H1 (cell line): ENCODE results near the gene DIP2B. TPM values are rescaled to one million over a fixed set of nuclear protein-coding genes. Genes with fewer than 3 reads are reported as not detected.

Source experiments
- CTCF ChIA-PET: fragments of 300-600 bp; sonication (Branson Sonifier 250); formaldehyde crosslinking; loops from one replicate; lab custom pipeline; 2021; ENCODE audit not compliant: partially characterized antibody; lab: Charles Lee
- POLR2A ChIA-PET: fragments of 300-600 bp; sonication (Branson Sonifier 250); formaldehyde crosslinking; loops from one replicate; lab custom pipeline; 2021; ENCODE audit warnings: inconsistent platforms; ENCODE audit not compliant: partially characterized antibody; lab: Charles Lee
- DNase-seq, 2 experiments: peaks; one replicate each; pipeline versions ENCODE4 v3.0.0 to v3.0.0-alpha.2; 2010 to 2022; ENCODE audit warnings: low spot score in 2 of 2, low read depth in 1 of 2, mixed read lengths in 1 of 2
- FAIRE-seq: peaks from 2 replicates; lab custom pipeline; 2011; peaks lifted over from hg19 to GRCh38; lab: Jason Lieb, UNC
- H2AFZ ChIP-seq: 2 replicates; pipeline ENCODE4 v1.8.1; 2012; ENCODE audit warnings: low read length, inconsistent platforms
- H2AK5ac ChIP-seq: 2 replicates; pipeline ENCODE4 v1.6.1; 2013; ENCODE audit warnings: low read depth, low read length
- H2BK120ac ChIP-seq: replicated peaks from 2 replicates; pipeline ENCODE3; 2013; ENCODE audit warnings: low read depth, low read length, inconsistent platforms
- H2BK12ac ChIP-seq: 2 replicates; pipeline ENCODE4 v1.6.1; 2013; ENCODE audit warnings: low read depth, low read length
- H2BK15ac ChIP-seq: 2 replicates; pipeline ENCODE4 v1.6.1; 2013; ENCODE audit warnings: low read length
- H2BK20ac ChIP-seq: 2 replicates; pipeline ENCODE4 v1.6.1; 2013; ENCODE audit warnings: low read length
- H2BK5ac ChIP-seq: 2 replicates; pipeline ENCODE4 v1.6.1; 2013; ENCODE audit warnings: low read depth, low read length
- H3K14ac ChIP-seq: 2 replicates; pipeline ENCODE4 v1.6.1; 2013; ENCODE audit warnings: inconsistent platforms; ENCODE audit not compliant: insufficient read length
- H3K18ac ChIP-seq: 2 replicates; pipeline ENCODE4 v1.6.1; 2013; ENCODE audit warnings: low read length; ENCODE audit errors: extremely low read depth
- H3K23ac ChIP-seq: 2 replicates; pipeline ENCODE4 v1.6.1; 2013; ENCODE audit warnings: inconsistent platforms; ENCODE audit not compliant: insufficient read length
- H3K23me2 ChIP-seq: 2 replicates; pipeline ENCODE4 v1.6.1; 2013; ENCODE audit warnings: low read depth, low read length
- H3K27ac ChIP-seq: 2 replicates; pipeline ENCODE4 v1.6.1; 2011; ENCODE audit warnings: low read depth, low read length, inconsistent platforms
- H3K27me3 ChIP-seq, 4 experiments: replicated peaks in 1 of 4; 1 replicate in 1 of 4; 2 replicates in 3 of 4; pipeline versions ENCODE4 v1.6.1 to v1.8.1; 2011 to 2013; ENCODE audit warnings: low read length in 3 of 4, mild to moderate bottlenecking in 3 of 4, inconsistent platforms in 2 of 4, mixed read lengths in 2 of 4, moderate library complexity in 1 of 4; ENCODE audit not compliant: control insufficient read depth in 3 of 4, insufficient read depth in 3 of 4; ENCODE audit errors: extremely low read depth in 1 of 4
- H3K36me3 ChIP-seq, 4 experiments: 2 replicates each; pipeline versions ENCODE4 v1.6.1 to v1.8.1; 2011 to 2013; ENCODE audit warnings: mild to moderate bottlenecking in 4 of 4, low read length in 3 of 4, moderate library complexity in 2 of 4, control low read depth in 1 of 4, inconsistent platforms in 1 of 4; ENCODE audit not compliant: insufficient read depth in 4 of 4, control insufficient read depth in 2 of 4
- H3K4ac ChIP-seq: replicated peaks from 2 replicates; pipeline ENCODE3; 2013; ENCODE audit warnings: low read length, low read depth, mixed read lengths, inconsistent platforms; ENCODE audit not compliant: insufficient read length
- H3K4me1 ChIP-seq, 4 experiments: replicated peaks in 1 of 4; 1 replicate in 1 of 4; 2 replicates in 3 of 4; pipeline versions ENCODE4 v1.6.1 to v1.8.1; 2011 to 2013; ENCODE audit warnings: low read length in 3 of 4, inconsistent platforms in 2 of 4, mixed read lengths in 1 of 4; ENCODE audit not compliant: insufficient read depth in 4 of 4, control insufficient read depth in 3 of 4
- H3K4me2 ChIP-seq, 2 experiments: 2 replicates each; pipeline versions ENCODE4 v1.6.1 to v1.8.1; 2011 to 2013; ENCODE audit warnings: low read depth in 2 of 2, low read length in 2 of 2, control low read depth in 1 of 2, inconsistent platforms in 1 of 2, mild to moderate bottlenecking in 1 of 2; ENCODE audit not compliant: insufficient read depth in 1 of 2
- H3K4me3 ChIP-seq, 4 experiments: fragments of 200-600, 300-600 bp in 1 of 4; sonication (generic), shearing (Covaris generic), sonication (Bioruptor Twin) in 1 of 4; 2 replicates each; pipeline versions ENCODE4 v1.5.1 to v1.8.1; 2011 to 2016; ENCODE audit warnings: low read length in 4 of 4, low read depth in 3 of 4, control low read depth in 2 of 4, inconsistent platforms in 2 of 4, mild to moderate bottlenecking in 2 of 4, mixed read lengths in 1 of 4, moderate library complexity in 1 of 4; ENCODE audit not compliant: insufficient read depth in 2 of 4; ENCODE audit errors: extremely low read depth in 1 of 4
- H3K56ac ChIP-seq: replicated peaks from 2 replicates; pipeline ENCODE3; 2013; ENCODE audit warnings: low read depth, mild to moderate bottlenecking, mixed read lengths, low read length, inconsistent platforms; ENCODE audit not compliant: insufficient read length
- H3K79me1 ChIP-seq: 2 replicates; pipeline ENCODE4 v1.6.1; 2013; ENCODE audit warnings: low read depth, low read length, control low read depth
- H3K79me2 ChIP-seq, 2 experiments: 2 replicates each; pipeline versions ENCODE4 v1.6.1 to v1.8.1; 2012 to 2013; ENCODE audit warnings: low read length in 2 of 2, mild to moderate bottlenecking in 2 of 2, inconsistent platforms in 1 of 2; ENCODE audit not compliant: insufficient read depth in 2 of 2, control insufficient read depth in 1 of 2
- H3K9ac ChIP-seq, 4 experiments: replicated peaks in 1 of 4; 1 replicate in 1 of 4; 2 replicates in 3 of 4; pipeline versions ENCODE4 v1.6.1 to v1.8.1; 2011 to 2013; ENCODE audit warnings: low read depth in 3 of 4, low read length in 3 of 4, control low read depth in 2 of 4, mild to moderate bottlenecking in 2 of 4, moderate library complexity in 2 of 4, inconsistent platforms in 1 of 4; ENCODE audit errors: extremely low read depth in 1 of 4
- H3K9me3 ChIP-seq, 2 experiments: 2 replicates each; pipeline versions ENCODE4 v1.6.1 to v1.8.1; 2012 to 2013; ENCODE audit warnings: mild to moderate bottlenecking in 2 of 2, moderate library complexity in 2 of 2, control low read depth in 1 of 2, inconsistent platforms in 1 of 2, low read depth in 1 of 2, low read length in 1 of 2, mixed read lengths in 1 of 2; ENCODE audit not compliant: insufficient read depth in 2 of 2
- H4K20me1 ChIP-seq, 2 experiments: replicated peaks in 1 of 2; 2 replicates each; pipeline versions ENCODE3 to v1.8.1; 2011 to 2013; ENCODE audit warnings: inconsistent platforms in 2 of 2, low read length in 2 of 2, mild to moderate bottlenecking in 1 of 2; ENCODE audit not compliant: insufficient read depth in 2 of 2, control insufficient read depth in 1 of 2
- H4K5ac ChIP-seq: 2 replicates; pipeline ENCODE4 v1.6.1; 2013; ENCODE audit warnings: low read length, low read depth, mixed read lengths, inconsistent platforms; ENCODE audit not compliant: insufficient read length
- H4K8ac ChIP-seq: 2 replicates; pipeline ENCODE4 v1.8.0; 2013; ENCODE audit warnings: mild to moderate bottlenecking, moderate library complexity, low read length, inconsistent platforms; ENCODE audit not compliant: insufficient read depth; ENCODE audit errors: extremely low read depth
- H4K91ac ChIP-seq: replicated peaks from 2 replicates; pipeline ENCODE3; 2013; ENCODE audit warnings: low read length, mixed read lengths, inconsistent platforms; ENCODE audit not compliant: insufficient read length
- ASH2L ChIP-seq: fragments of 200-600, 300-600 bp; sonication (generic); IDR thresholded peaks from one replicate; pipeline ENCODE4 v1.7.1; 2017; ENCODE audit warnings: low read length
- CHD2 ChIP-seq: IDR thresholded peaks from 2 replicates; pipeline ENCODE4 v1.6.1; 2012; ENCODE audit warnings: low read length, improper control_type of control experiment
- CREB1 ChIP-seq: IDR thresholded peaks from 2 replicates; pipeline ENCODE4 v1.6.1; 2012; ENCODE audit warnings: inconsistent platforms
- CTCF ChIP-seq, 3 experiments: IDR thresholded peaks; 1 replicate in 2 of 3; 2 replicates in 1 of 3; pipeline versions ENCODE4 v1.5.1 to v1.6.1; 2011; ENCODE audit warnings: low read length in 3 of 3, mild to moderate bottlenecking in 3 of 3, inconsistent platforms in 2 of 3, low read depth in 1 of 3, moderate library complexity in 1 of 3; ENCODE audit not compliant: insufficient read depth in 1 of 3; ENCODE audit errors: control extremely low read depth in 1 of 3
- GABPA ChIP-seq: IDR thresholded peaks from 2 replicates; pipeline ENCODE4 v1.6.1; 2011; ENCODE audit warnings: mild to moderate bottlenecking, low read length, moderate library complexity, borderline replicate concordance; ENCODE audit not compliant: insufficient read depth
- JUND ChIP-seq: IDR thresholded peaks from 2 replicates; pipeline ENCODE4 v1.6.1; 2011; ENCODE audit warnings: mild to moderate bottlenecking, improper control_type of control experiment, low read length
- KDM4A ChIP-seq: IDR thresholded peaks from one replicate; pipeline ENCODE4 v1.7.1; 2012; ENCODE audit warnings: low read depth, mild to moderate bottlenecking, moderate library complexity, low read length, inconsistent platforms; ENCODE audit not compliant: severe bottlenecking
- SRF ChIP-seq: IDR thresholded peaks from 2 replicates; pipeline ENCODE4 v1.6.1; 2011; ENCODE audit warnings: mild to moderate bottlenecking, low read depth, low read length, moderate library complexity
- TAF7 ChIP-seq: optimal IDR thresholded peaks from 2 replicates; pipeline ENCODE3; 2011; ENCODE audit warnings: low read depth, mild to moderate bottlenecking, inconsistent platforms, low read length, moderate library complexity, borderline replicate concordance
- USF2 ChIP-seq: IDR thresholded peaks from 2 replicates; pipeline ENCODE4 v1.6.1; 2011; ENCODE audit warnings: low read length, improper control_type of control experiment
- YY1 ChIP-seq: IDR thresholded peaks from 2 replicates; pipeline ENCODE4 v1.6.1; 2011; ENCODE audit warnings: low read depth, mild to moderate bottlenecking, low read length
- WGBS, 2 experiments: shearing (Covaris generic) in 1 of 2; methylation state at CpG; one replicate each; pipeline versions ENCODE4 v1.1.6 to v1.1.7; 2013 to 2015; ENCODE audit warnings: low lambda C conversion rate in 2 of 2, mixed read lengths in 2 of 2, inconsistent platforms in 1 of 2, low coverage in 1 of 2, missing lambda C conversion rate in 1 of 2; ENCODE audit not compliant: insufficient replicate concordance in 2 of 2, insufficient coverage in 1 of 2, insufficient read length in 1 of 2; ENCODE audit errors: extremely low coverage in 1 of 2, missing lambda C conversion rate in 1 of 2; 5-methylcytosine and 5-hydroxymethylcytosine counted together
- polyA plus RNA-seq, 7 experiments: library from polyadenylated mRNA; depleted of rRNA in 3 of 7; stranded (reverse) in 5 of 7; unstranded in 2 of 7; fragments of >200 nt in 5 of 7; fragments of 200-250 nt in 2 of 7; gene quantifications; 1 replicate in 5 of 7; 2 replicates in 1 of 7; 4 replicates in 1 of 7; pipeline versions ENCODE4 v1.2.1 to v1.2.3, GENCODE V29; 2011 to 2013; ENCODE audit warnings: missing spikeins in 2 of 7, mixed read lengths in 2 of 7
- total RNA-seq: library from RNA; stranded (reverse); fragmentation: NEBNext Ultra II Directional; extraction: Animal tissue kit (Norgen Biotek cat#: 25700); gene quantifications from 2 replicates; pipeline ENCODE4 v1.2.1, GENCODE V29; 2021

Gene DIP2B
- total and polyA plus RNA-seq, 2 of the 8 experiments (the other 6 are each of a cell fraction or from before 2014, with no cell fraction given) = 11.1 to 29.6 TPM

- H2BK120ac ChIP-seq = no peak overlapping the region
- H3K36me3 ChIP-seq = peaks cover 3 to 39% (median 31%) of the 10 kb centered on the region in 4 experiments; a peak in 7 of 8 replicates
- H3K56ac ChIP-seq = no peak overlapping the region
- no peaks in the 10 kb centered on the region for H3K4me1 ChIP-seq
- H3K79me1 ChIP-seq = no peaks in the 10 kb centered on the region
- no peak overlapping the region for H3K4ac ChIP-seq
- H3K23me2 ChIP-seq = no peaks in the 10 kb centered on the region
- H2BK20ac ChIP-seq = no peak overlapping the region
- H3K23ac ChIP-seq = no peak overlapping the region
- H3K79me2 ChIP-seq = no peaks in the 10 kb centered on the region
- FAIRE-seq (no peak), DNase-seq (no peak)
- ChIA-PET POLR2A (no interaction called here), CTCF (interaction anchor here (1.5 to 1.8 kb wide), 2 partner anchors 14 to 16 kb away, joined by 3 to 5 read pairs; no protein-coding TSS in a partner anchor)
- H4K20me1 ChIP-seq = peaks cover 0 to 1% of the 10 kb centered on the region in 2 experiments
- H3K18ac ChIP-seq = no peak overlapping the region
- no peaks in the 10 kb centered on the region for H3K9me3 ChIP-seq
- no peak overlapping the region for H4K5ac ChIP-seq
- 98% methylated on average over 2 of the region's 2 CpGs; no CpG with 5 or more reads in 1 of the 2 experiments for WGBS, 2 experiments
- no peak overlapping the region for H4K8ac ChIP-seq
- H2AK5ac ChIP-seq = no peak overlapping the region
- no peak overlapping the region for H2BK5ac ChIP-seq
- no peak overlapping the region for H3K14ac ChIP-seq
- no peak overlapping the region for H3K27ac ChIP-seq
- H3K4me3 ChIP-seq = no peak overlapping the region
- no peak overlapping the region for H4K91ac ChIP-seq
- no peak overlapping the region for H2BK15ac ChIP-seq
- no peaks in the 10 kb centered on the region for H3K27me3 ChIP-seq
- no peak overlapping the region for H3K4me2 ChIP-seq
- H2AFZ ChIP-seq = no peak overlapping the region
- no peak overlapping the region for H3K9ac ChIP-seq
- no peak overlapping the region for H2BK12ac ChIP-seq
- TF ChIP-seq ASH2L (no peak), YY1 (no peak), JUND (no peak), GABPA (no peak), SRF (no peak), USF2 (no peak), KDM4A (no peak), TAF7 (no peak), CREB1 (no peak), CTCF (IDR thresholded peaks at IDR 0.05; ENCODE audit: control extremely low read depth in 1 of 3, insufficient read depth in 1 of 3, low read depth in 1 of 3, low read length in 3 of 3) (no peak), CHD2 (no peak)
Observed at GRCh38 chr12:50718760-50719159, 214.0 kb downstream of the DIP2B start.
